ENCODE measurements around the gene BPIFB3.

BPIFB3 gene

DNA sequence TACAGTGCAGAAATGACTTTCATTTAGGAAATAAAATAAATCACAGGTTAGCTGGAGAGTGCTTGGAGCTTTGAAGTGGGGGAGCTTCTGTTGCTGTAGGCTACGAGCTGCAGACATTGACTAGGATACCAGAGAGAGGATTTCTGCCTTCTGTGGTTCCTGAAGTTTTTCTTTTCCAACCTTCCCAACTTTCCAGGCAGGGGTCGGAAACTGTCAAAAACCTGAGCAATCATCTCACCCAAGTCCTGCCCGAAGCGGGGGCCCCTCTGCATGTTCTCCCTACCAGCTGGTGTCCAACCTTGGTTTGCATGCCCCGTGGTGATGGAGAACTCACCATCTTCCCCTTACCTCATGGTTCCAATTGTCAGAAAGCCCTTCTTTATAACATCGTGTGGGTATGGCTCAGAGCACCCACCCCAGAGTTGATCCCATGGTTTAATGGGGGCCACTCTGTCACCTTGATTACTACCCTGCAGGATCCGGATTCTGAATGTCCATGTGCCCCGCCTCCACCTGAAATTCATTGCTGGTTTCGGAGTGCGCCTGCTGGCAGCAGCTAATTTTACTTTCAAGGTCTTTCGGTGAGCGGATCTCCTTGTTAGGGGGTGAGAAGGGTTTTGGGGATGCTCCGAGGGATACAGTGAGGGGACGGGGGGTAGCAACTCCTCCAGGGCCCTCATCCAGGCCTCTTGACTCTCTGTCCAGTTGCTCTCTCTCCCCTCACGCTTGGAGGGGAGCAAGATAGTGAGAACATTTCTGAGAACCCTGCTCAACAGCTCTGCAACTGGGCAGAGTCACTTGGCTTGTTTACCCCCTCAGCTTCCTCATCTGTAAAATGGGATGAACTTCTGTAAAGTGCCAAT, 41.1 kb upstream of the BPIFB3 start:
- in situ Hi-C loops (cut with HindIII; ENCODE audit: low sequenced_read_pairs), result no loop called here
- no peak for DNase-seq (ENCODE audit: low read depth)

GRCh38 chr20:33013701-33014326, 39.9 kb upstream of the BPIFB3 start:
- in situ Hi-C loops (cut with HindIII; ENCODE audit: low sequenced_read_pairs), result no loop called here
- no peak overlapping the region for H3K4me3 ChIP-seq (ENCODE audit: low read depth, low read length)
- no peak for TF ChIP-seq CTCF (IDR thresholded peaks at IDR 0.05; ENCODE audit: low read depth, low read length, missing control alignments)

More for the DNA sequence above, 41.1 kb upstream of the BPIFB3 start:
- no peak for TF ChIP-seq CTCF (IDR thresholded peaks at IDR 0.05; ENCODE audit: low read depth, low read length, missing control alignments)
- H3K4me3 ChIP-seq (ENCODE audit: low read depth, low read length), result no peak overlapping the region

DNA sequence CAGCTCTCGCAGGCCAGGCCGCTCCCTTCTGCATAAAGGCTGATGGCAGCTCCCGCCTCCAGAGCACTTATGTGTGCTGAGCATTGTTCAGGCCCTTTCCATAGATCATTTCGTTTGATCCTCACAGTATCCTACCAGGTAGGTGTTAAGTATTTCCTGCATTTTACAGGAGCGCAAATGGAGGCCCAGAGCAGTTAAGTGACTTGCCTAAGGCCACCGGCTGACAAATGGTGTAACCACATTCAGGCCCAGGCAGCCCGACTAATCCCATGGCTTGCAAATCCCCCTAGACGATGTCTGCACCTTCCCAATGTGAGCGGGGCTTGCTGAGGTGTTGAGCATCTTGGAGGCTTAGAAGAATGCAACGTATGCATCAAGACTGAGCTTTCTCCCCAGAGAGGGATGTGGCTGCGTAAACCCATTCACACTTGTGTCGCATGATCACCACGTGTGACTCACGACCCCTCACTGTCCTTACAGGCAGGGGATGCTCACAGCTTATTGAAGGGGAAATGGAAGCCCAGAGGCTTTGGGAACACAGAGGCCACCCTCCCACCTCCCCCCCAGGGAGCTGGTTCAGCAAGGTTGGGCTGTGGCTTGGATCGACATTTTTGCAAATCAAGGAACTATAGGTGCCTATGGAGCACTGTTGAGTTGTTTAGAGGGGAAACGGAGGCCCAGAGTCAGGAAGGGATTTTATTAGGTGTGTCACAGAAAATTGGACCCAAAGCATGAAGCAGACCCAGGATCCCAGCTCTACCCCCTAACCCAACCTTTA, 39.2 kb upstream of the BPIFB3 start:
- no peak for DNase-seq (ENCODE audit: low read depth)
- TF ChIP-seq CTCF (IDR thresholded peaks at IDR 0.05; ENCODE audit: low read depth, low read length, missing control alignments), result no peak
- no peak overlapping the region for H3K4me3 ChIP-seq (ENCODE audit: low read depth, low read length)
- in situ Hi-C loops (cut with HindIII; ENCODE audit: low sequenced_read_pairs), result no loop called here

More at GRCh38 chr20:33013701-33014326, 39.9 kb upstream of the BPIFB3 start:
- DNase-seq (ENCODE audit: low read depth), result no peak

- in situ Hi-C loops (cut with HindIII; ENCODE audit: low sequenced_read_pairs), result no loop called here
- H3K4me3 ChIP-seq (ENCODE audit: low read depth, low read length), result no peak overlapping the region
- DNase-seq (ENCODE audit: low read depth), result no peak
- no peak for TF ChIP-seq CTCF (IDR thresholded peaks at IDR 0.05; ENCODE audit: low read depth, low read length, missing control alignments)
Observed at GRCh38 chr20:33015114-33015484, 38.6 kb upstream of the BPIFB3 start.

GRCh38 chr20:33015700-33016580, 37.8 kb upstream of the BPIFB3 start:
- no peak for TF ChIP-seq CTCF (IDR thresholded peaks at IDR 0.05; ENCODE audit: low read depth, low read length, missing control alignments)
- H3K4me3 ChIP-seq (ENCODE audit: low read depth, low read length), result no peak overlapping the region
- no peak for DNase-seq (ENCODE audit: low read depth)
- in situ Hi-C loops (cut with HindIII; ENCODE audit: low sequenced_read_pairs), result no loop called here
